Neural cell (in vitro differentiated cells): Measurements from ENCODE around the gene SIRPB1. TPM values are rescaled to one million over a fixed set of nuclear protein-coding genes. Genes with fewer than 3 reads are reported as not detected.

ENCODE experiments used
- H2AFZ ChIP-seq: fragments of 200-600, 300-800 bp; sonication (generic), shearing (Covaris generic); 2 replicates; pipeline ENCODE4 v1.6.0; 2014; ENCODE audit warnings: low read depth, mild to moderate bottlenecking, antibody characterized with exemption, low read length, moderate library complexity
- H3F3A ChIP-seq: fragments of 200-600 bp; shearing (Covaris generic); 2 replicates; pipeline ENCODE4 v1.6.1; 2016; ENCODE audit warnings: mild to moderate bottlenecking, moderate library complexity, mixed read lengths, antibody characterized with exemption, low read length; ENCODE audit not compliant: insufficient read depth, poor library complexity, severe bottlenecking
- H3K27ac ChIP-seq: fragments of 200-600, 300-800 bp; sonication (generic), shearing (Covaris generic); 2 replicates; pipeline ENCODE4 v1.5.1; 2014; ENCODE audit warnings: mild to moderate bottlenecking, low read length, moderate library complexity
- H3K27me3 ChIP-seq: fragments of 300-800, 200-600 bp; sonication (generic), shearing (Covaris generic); 2 replicates; pipeline ENCODE4 v1.6.0; 2014; ENCODE audit warnings: mild to moderate bottlenecking, low read depth, low read length, moderate library complexity; ENCODE audit not compliant: insufficient read depth
- H3K36me3 ChIP-seq: fragments of 300-800, 200-600 bp; sonication (generic), shearing (Covaris generic); 2 replicates; pipeline ENCODE4 v1.5.1; 2014; ENCODE audit warnings: mild to moderate bottlenecking, antibody characterized with exemption, low read length, moderate library complexity; ENCODE audit not compliant: insufficient read depth
- H3K4me2 ChIP-seq: fragments of 300-800, 200-600 bp; sonication (generic), shearing (Covaris generic); 2 replicates; pipeline ENCODE4 v1.6.0; 2014; ENCODE audit warnings: mild to moderate bottlenecking, low read length
- H3K4me3 ChIP-seq: fragments of 300-800, 200-600 bp; sonication (generic), shearing (Covaris generic); 2 replicates; pipeline ENCODE4 v1.5.1; 2014; ENCODE audit warnings: mild to moderate bottlenecking, low read length, moderate library complexity
- H3K79me2 ChIP-seq: fragments of 200-600 bp; shearing (Covaris generic); replicated peaks from 2 replicates; pipeline ENCODE4 v1.6.0; 2014; ENCODE audit warnings: mild to moderate bottlenecking, low read length, moderate library complexity; ENCODE audit not compliant: insufficient read depth
- H3K9ac ChIP-seq: fragments of 300-800, 200-600 bp; sonication (generic), shearing (Covaris generic); 2 replicates; pipeline ENCODE4 v1.6.1; 2016; ENCODE audit warnings: mild to moderate bottlenecking, low read length, mixed read lengths
- H3K9me2 ChIP-seq: fragments of 200-600 bp; shearing (Covaris generic); 2 replicates; pipeline ENCODE4 v1.6.1; 2016; ENCODE audit warnings: mild to moderate bottlenecking, low read length, mixed read lengths; ENCODE audit not compliant: insufficient read depth
- H3K9me3 ChIP-seq: fragments of 200-600, 300-800 bp; sonication (generic), shearing (Covaris generic); 2 replicates; pipeline ENCODE4 v1.6.1; 2016; ENCODE audit warnings: mild to moderate bottlenecking, mixed run types, low read length, moderate library complexity, mixed read lengths
- H4K20me1 ChIP-seq: fragments of 200-600 bp; shearing (Covaris generic); 2 replicates; pipeline ENCODE4 v1.6.1; 2016; ENCODE audit warnings: mild to moderate bottlenecking, mixed run types; ENCODE audit not compliant: insufficient read depth
- EP300 ChIP-seq: fragments of 450-650 bp; conservative IDR thresholded peaks from 2 replicates; pipeline ENCODE4 v1.6.1; 2014; ENCODE audit warnings: antibody characterized with exemption, mild to moderate bottlenecking, moderate library complexity; ENCODE audit not compliant: poor library complexity, severe bottlenecking
- EZH2 ChIP-seq: fragments of 200-600, 300-800 bp; shearing (Covaris generic), sonication (generic); IDR thresholded peaks from 2 replicates; pipeline ENCODE4 v1.6.1; 2014; ENCODE audit warnings: antibody characterized with exemption, low read length, borderline replicate concordance, mild to moderate bottlenecking; ENCODE audit not compliant: insufficient read depth, poor library complexity, severe bottlenecking
- MXI1 ChIP-seq: fragments of 450-650 bp; conservative IDR thresholded peaks from 2 replicates; pipeline ENCODE4 v1.6.1; 2014; ENCODE audit warnings: antibody characterized with exemption, mild to moderate bottlenecking; ENCODE audit not compliant: poor library complexity, severe bottlenecking
- POLR2AphosphoS5 ChIP-seq: IDR thresholded peaks from 2 replicates; pipeline ENCODE4 v1.6.1; 2012
- RAD21 ChIP-seq: fragments of 450-650 bp; conservative IDR thresholded peaks from 2 replicates; pipeline ENCODE4 v1.6.1; 2014; ENCODE audit warnings: antibody characterized with exemption, mild to moderate bottlenecking, moderate library complexity
- SMC3 ChIP-seq: fragments of 450-650 bp; conservative IDR thresholded peaks from 2 replicates; pipeline ENCODE4 v1.6.1; 2014; ENCODE audit warnings: antibody characterized with exemption, mild to moderate bottlenecking, moderate library complexity; ENCODE audit not compliant: poor library complexity
- TAF1 ChIP-seq: IDR thresholded peaks from 2 replicates; pipeline ENCODE4 v1.6.1; 2012; ENCODE audit warnings: low read depth
- polyA plus RNA-seq: library from polyadenylated mRNA; depleted of rRNA; stranded (reverse); fragments of >200 nt; gene quantifications from 2 replicates; pipeline ENCODE4 v1.2.3, GENCODE V29; 2014
- TF ChIP-seq, protein P1 (sequence below): fragments of 450-650 bp; IDR thresholded peaks from 2 replicates; pipeline ENCODE4 v1.5.1; 2014; ENCODE audit warnings: antibody characterized with exemption, mild to moderate bottlenecking, moderate library complexity; ENCODE audit not compliant: poor library complexity, severe bottlenecking
- TF ChIP-seq, protein P2 (sequence below): IDR thresholded peaks from 2 replicates; pipeline ENCODE4 v1.6.1; 2012; ENCODE audit warnings: borderline replicate concordance

SIRPB1 gene
- polyA plus RNA-seq, 1 donor from 2014 or later = 0.20 TPM

DNA sequence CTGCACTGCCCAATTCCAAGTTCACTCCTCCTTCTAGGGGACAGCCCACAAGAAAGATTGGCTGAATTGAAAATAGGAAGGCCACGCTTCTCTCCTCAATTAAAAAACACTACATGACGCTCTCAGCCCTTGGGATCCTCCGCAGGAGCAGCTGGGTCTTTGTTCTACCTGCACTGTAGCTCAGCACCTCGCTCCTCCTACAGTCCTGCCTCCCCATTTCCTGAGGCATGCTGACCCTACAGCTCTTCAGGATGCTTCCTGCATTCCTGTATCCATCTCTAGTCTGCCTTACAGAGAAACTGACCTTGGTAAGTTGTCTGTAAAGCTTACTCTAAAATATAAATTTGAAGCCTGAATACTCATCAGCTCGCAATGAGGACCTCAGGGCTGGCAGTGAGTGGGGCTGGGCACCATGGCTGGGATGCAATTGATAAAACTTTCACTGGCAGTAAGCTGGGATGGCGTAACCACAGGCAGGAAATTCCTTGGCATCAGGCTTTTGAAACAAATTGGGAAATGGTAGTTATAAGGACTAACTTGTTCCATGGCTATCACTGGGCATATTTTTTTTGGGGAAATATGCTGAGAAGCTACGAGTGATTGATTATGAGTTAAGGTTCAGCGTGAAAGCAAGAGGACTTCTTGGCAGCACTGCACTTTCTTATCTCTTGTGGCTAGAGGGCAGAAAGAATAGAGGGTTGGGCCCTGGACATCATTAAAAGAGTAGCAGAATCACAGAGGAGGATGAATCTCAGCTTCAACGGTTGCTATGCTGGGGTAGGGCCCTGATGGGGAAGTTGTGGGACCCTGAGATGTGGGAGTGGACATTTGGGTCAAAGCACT, 11.7 kb upstream of the SIRPB1 start:
- H3K9me2 ChIP-seq = no peaks in the 10 kb centered on the region
- no peaks in the 10 kb centered on the region for H4K20me1 ChIP-seq
- H3F3A ChIP-seq = no peaks in the 10 kb centered on the region
- H3K4me3 ChIP-seq = no peak overlapping the region
- H3K9me3 ChIP-seq = no peaks in the 10 kb centered on the region
- H3K9ac ChIP-seq = no peak overlapping the region
- H3K27ac ChIP-seq = no peak overlapping the region
- TF ChIP-seq RAD21 (no peak), POLR2AphosphoS5 (no peak), MXI1 (no peak), TAF1 (no peak), SMC3 (no peak), EZH2 (no peak), EP300 (no peak)
- TF ChIP-seq, protein P1, sequence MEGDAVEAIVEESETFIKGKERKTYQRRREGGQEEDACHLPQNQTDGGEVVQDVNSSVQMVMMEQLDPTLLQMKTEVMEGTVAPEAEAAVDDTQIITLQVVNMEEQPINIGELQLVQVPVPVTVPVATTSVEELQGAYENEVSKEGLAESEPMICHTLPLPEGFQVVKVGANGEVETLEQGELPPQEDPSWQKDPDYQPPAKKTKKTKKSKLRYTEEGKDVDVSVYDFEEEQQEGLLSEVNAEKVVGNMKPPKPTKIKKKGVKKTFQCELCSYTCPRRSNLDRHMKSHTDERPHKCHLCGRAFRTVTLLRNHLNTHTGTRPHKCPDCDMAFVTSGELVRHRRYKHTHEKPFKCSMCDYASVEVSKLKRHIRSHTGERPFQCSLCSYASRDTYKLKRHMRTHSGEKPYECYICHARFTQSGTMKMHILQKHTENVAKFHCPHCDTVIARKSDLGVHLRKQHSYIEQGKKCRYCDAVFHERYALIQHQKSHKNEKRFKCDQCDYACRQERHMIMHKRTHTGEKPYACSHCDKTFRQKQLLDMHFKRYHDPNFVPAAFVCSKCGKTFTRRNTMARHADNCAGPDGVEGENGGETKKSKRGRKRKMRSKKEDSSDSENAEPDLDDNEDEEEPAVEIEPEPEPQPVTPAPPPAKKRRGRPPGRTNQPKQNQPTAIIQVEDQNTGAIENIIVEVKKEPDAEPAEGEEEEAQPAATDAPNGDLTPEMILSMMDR = no peak
- TF ChIP-seq, protein P2, sequence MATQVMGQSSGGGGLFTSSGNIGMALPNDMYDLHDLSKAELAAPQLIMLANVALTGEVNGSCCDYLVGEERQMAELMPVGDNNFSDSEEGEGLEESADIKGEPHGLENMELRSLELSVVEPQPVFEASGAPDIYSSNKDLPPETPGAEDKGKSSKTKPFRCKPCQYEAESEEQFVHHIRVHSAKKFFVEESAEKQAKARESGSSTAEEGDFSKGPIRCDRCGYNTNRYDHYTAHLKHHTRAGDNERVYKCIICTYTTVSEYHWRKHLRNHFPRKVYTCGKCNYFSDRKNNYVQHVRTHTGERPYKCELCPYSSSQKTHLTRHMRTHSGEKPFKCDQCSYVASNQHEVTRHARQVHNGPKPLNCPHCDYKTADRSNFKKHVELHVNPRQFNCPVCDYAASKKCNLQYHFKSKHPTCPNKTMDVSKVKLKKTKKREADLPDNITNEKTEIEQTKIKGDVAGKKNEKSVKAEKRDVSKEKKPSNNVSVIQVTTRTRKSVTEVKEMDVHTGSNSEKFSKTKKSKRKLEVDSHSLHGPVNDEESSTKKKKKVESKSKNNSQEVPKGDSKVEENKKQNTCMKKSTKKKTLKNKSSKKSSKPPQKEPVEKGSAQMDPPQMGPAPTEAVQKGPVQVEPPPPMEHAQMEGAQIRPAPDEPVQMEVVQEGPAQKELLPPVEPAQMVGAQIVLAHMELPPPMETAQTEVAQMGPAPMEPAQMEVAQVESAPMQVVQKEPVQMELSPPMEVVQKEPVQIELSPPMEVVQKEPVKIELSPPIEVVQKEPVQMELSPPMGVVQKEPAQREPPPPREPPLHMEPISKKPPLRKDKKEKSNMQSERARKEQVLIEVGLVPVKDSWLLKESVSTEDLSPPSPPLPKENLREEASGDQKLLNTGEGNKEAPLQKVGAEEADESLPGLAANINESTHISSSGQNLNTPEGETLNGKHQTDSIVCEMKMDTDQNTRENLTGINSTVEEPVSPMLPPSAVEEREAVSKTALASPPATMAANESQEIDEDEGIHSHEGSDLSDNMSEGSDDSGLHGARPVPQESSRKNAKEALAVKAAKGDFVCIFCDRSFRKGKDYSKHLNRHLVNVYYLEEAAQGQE = no peak
- H3K79me2 ChIP-seq = no peaks in the 10 kb centered on the region
- no peaks in the 10 kb centered on the region for H3K36me3 ChIP-seq
- H3K27me3 ChIP-seq = no peaks in the 10 kb centered on the region
- H3K4me2 ChIP-seq = no peak overlapping the region
- H2AFZ ChIP-seq = no peak overlapping the region

DNA sequence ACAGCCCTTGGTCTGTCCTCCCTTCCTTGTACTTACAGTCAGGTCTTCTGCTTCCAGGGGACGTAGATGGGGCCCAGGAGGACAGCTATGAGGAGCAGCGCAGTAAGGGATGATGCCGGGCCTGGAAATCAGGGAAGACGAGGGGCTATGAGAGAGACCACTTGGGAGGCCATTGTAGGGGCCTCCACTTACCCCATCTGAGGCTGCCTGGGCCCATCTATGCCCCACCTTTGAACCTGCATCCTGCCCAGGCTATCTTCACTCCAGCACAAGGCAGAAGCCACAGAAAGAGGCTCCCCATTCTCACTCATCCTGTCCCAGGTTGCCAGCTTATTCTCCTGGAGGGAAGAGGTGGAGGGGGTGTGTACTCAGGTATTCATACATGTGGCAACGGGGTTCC, 10.4 kb upstream of the SIRPB1 start:
- H3K79me2 ChIP-seq = no peaks in the 10 kb centered on the region
- H3K9ac ChIP-seq = no peak overlapping the region

More for the DNA sequence above, 10.4 kb upstream of the SIRPB1 start:
- Histone ChIP-seq H3K4me2 (no peak overlapping the region), H3K9me2 (no peaks in the 10 kb centered on the region), H3K9me3 (no peaks in the 10 kb centered on the region), H4K20me1 (no peaks in the 10 kb centered on the region), H3K4me3 (no peak overlapping the region), H3F3A (no peaks in the 10 kb centered on the region), H3K27ac (no peak overlapping the region), H3K27me3 (no peaks in the 10 kb centered on the region), H2AFZ (no peak overlapping the region), H3K36me3 (no peaks in the 10 kb centered on the region)
- TF ChIP-seq TAF1 = no peak
- TF ChIP-seq, protein P1 = no peak
- TF ChIP-seq POLR2AphosphoS5 = no peak
- TF ChIP-seq MXI1 = no peak
- TF ChIP-seq, protein P2 = no peak
- TF ChIP-seq RAD21 = no peak
- no peak for TF ChIP-seq EZH2
